RWPE2 (cell line): ENCODE data around the gene GLRA2.

ENCODE experiments used
- ATAC-seq: fragments of 200-7000 bp; cut with Tn5 transposase; 3 replicates; pipeline ENCODE4 v1.9.1; 2021; ENCODE audit warnings: low read depth
- DNase-seq: peaks from one replicate; pipeline ENCODE4 v3.0.0-alpha.2; 2020; ENCODE audit warnings: low spot score
- H3K27ac ChIP-seq: fragments of 450-650 bp; 2 replicates; pipeline ENCODE4 v1.5.1; 2017; ENCODE audit warnings: mild to moderate bottlenecking; ENCODE audit not compliant: poor library complexity, severe bottlenecking
- H3K27me3 ChIP-seq: fragments of 250-450 bp; sonication (Bioruptor Pico); 2 replicates; pipeline ENCODE4 v1.5.1; 2021; ENCODE audit warnings: mild to moderate bottlenecking, moderate library complexity; ENCODE audit not compliant: insufficient read depth, poor library complexity, severe bottlenecking
- H3K36me3 ChIP-seq: fragments of 250-450 bp; sonication (Bioruptor Pico); 2 replicates; pipeline ENCODE4 v1.5.1; 2020; ENCODE audit warnings: low read depth, mild to moderate bottlenecking, moderate library complexity
- H3K4me1 ChIP-seq: fragments of 250-450 bp; sonication (Bioruptor Pico); 2 replicates; pipeline ENCODE4 v1.5.1; 2021; ENCODE audit warnings: mild to moderate bottlenecking, moderate library complexity; ENCODE audit not compliant: insufficient read depth, poor library complexity, severe bottlenecking
- H3K4me3 ChIP-seq: fragments of 250-450 bp; sonication (Bioruptor Pico); 2 replicates; pipeline ENCODE4 v1.5.1; 2021; ENCODE audit warnings: mild to moderate bottlenecking, moderate library complexity; ENCODE audit not compliant: severe bottlenecking
- H3K9me3 ChIP-seq: fragments of 250-450 bp; sonication (Bioruptor Pico); 2 replicates; pipeline ENCODE4 v1.5.1; 2021; ENCODE audit warnings: mild to moderate bottlenecking, moderate library complexity; ENCODE audit not compliant: severe bottlenecking
- TF ChIP-seq, protein P1 (sequence below): fragments of 450-650 bp; IDR thresholded peaks from one replicate; pipeline ENCODE4 v1.5.1; 2017; ENCODE audit warnings: mild to moderate bottlenecking, moderate library complexity; ENCODE audit not compliant: poor library complexity, severe bottlenecking

GLRA2 gene

DNA sequence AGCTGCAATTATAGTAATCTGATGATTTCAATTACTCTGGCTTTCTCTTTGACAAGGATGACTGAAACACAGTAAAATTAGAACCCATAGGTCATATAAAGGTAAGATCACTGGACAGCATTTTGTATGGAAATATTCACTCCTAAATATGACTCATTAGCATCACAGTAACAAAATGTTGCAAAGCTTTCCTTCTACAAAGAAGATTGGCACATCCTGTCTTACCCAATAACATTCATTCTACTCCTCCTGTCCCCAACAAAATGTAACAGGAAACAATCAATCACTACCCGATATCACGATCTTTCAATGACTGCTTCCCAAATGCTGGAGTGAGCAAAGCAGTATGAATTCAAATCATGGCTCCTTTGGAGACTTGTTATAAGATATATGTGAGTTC lies 248.2 kb downstream of the GLRA2 start:
- peak; percentile 63 for ATAC-seq
- TF ChIP-seq, protein P1, sequence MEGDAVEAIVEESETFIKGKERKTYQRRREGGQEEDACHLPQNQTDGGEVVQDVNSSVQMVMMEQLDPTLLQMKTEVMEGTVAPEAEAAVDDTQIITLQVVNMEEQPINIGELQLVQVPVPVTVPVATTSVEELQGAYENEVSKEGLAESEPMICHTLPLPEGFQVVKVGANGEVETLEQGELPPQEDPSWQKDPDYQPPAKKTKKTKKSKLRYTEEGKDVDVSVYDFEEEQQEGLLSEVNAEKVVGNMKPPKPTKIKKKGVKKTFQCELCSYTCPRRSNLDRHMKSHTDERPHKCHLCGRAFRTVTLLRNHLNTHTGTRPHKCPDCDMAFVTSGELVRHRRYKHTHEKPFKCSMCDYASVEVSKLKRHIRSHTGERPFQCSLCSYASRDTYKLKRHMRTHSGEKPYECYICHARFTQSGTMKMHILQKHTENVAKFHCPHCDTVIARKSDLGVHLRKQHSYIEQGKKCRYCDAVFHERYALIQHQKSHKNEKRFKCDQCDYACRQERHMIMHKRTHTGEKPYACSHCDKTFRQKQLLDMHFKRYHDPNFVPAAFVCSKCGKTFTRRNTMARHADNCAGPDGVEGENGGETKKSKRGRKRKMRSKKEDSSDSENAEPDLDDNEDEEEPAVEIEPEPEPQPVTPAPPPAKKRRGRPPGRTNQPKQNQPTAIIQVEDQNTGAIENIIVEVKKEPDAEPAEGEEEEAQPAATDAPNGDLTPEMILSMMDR: no peak
- H3K27me3 ChIP-seq: no peaks in the 10 kb centered on the region

DNA sequence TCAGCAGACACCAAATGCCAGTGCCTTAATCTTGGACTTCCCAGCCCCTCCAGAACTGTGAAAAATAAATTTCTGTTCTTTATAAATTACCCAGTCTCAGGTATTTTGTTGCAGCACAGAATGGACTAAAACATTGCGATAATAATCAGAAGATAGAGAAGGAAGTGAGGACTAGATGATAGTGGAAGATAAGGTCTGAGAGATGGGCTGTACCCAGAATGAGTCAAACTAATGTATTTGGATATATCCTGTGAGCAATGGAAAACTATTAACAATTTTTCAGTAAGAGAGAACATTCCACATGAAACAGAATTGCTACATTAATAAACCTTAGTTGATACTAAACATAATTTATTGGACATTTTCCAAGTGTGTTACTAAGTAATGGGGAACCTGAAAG lies 250.2 kb downstream of the GLRA2 start:
- Histone ChIP-seq H3K9me3 (no peaks in the 10 kb centered on the region), H3K4me1 (peaks cover 17% of the 10 kb centered on the region), H3K27me3 (no peaks in the 10 kb centered on the region), H3K27ac (peak overlapping the region; percentile 67), H3K36me3 (no peaks in the 10 kb centered on the region), H3K4me3 (no peak overlapping the region)
- TF ChIP-seq, protein P1: no peak
- peak; percentile 71; the same call in 2 of the 3 replicates for ATAC-seq
- no peak for DNase-seq

More for the DNA sequence above, 248.2 kb downstream of the GLRA2 start:
- no peaks in the 10 kb centered on the region for H3K9me3 ChIP-seq
- H3K27ac ChIP-seq: peak overlapping the region; percentile 67
- no peak overlapping the region for H3K4me3 ChIP-seq
- DNase-seq: no peak
- no peaks in the 10 kb centered on the region for H3K36me3 ChIP-seq
- peaks cover 17% of the 10 kb centered on the region for H3K4me1 ChIP-seq
